HepG2 (cell line): ENCODE results near the gene PPAN. TPM values are rescaled to one million over a fixed set of nuclear protein-coding genes. Genes with fewer than 3 reads are reported as not detected.

Source experiments
- AGO1 ChIP-seq: fragments of 200-400 bp; formaldehyde crosslinking; IDR thresholded peaks from 2 replicates; pipeline ENCODE4 v1.6.1; 2017; ENCODE audit warnings: mild to moderate bottlenecking, low read depth, low read length, moderate library complexity; ENCODE audit not compliant: poor library complexity, severe bottlenecking
- ZNF333 ChIP-seq: sonication (generic); formaldehyde crosslinking; IDR thresholded peaks from 2 replicates; pipeline ENCODE4 v1.4.0; 2020; ENCODE audit warnings: mild to moderate bottlenecking, missing genetic modification reagents, borderline replicate concordance
- polyA plus RNA-seq, 8 experiments: library from polyadenylated mRNA; depleted of rRNA in 3 of 8; stranded (reverse) in 7 of 8; unstranded in 1 of 8; fragments of >200 nt; fragmentation: Illumina TruSeq in 4 of 8; extraction: Trizol in 4 of 8; gene quantifications; 2 replicates each; pipeline versions ENCODE4 v1.2.1 to v1.2.3, GENCODE V29; 2011 to 2016; ENCODE audit warnings: low read depth in 4 of 8, missing spikeins in 1 of 8, mixed read lengths in 1 of 8; ENCODE audit not compliant: insufficient read depth in 1 of 8
- total RNA-seq, 5 experiments: library from RNA; depleted of rRNA; stranded (reverse); fragments of >200 nt; fragmentation: Illumina TruSeq; extraction: Trizol; gene quantifications; 2 replicates each; pipeline ENCODE4 v1.2.3, GENCODE V29; 2016; ENCODE audit warnings: low read depth in 1 of 5
- TF ChIP-seq, protein P1 (sequence below), 2 experiments: fragments of 450-650 bp in 1 of 2; sonication (generic) in 1 of 2; formaldehyde crosslinking in 1 of 2; IDR thresholded peaks; 2 replicates each; pipeline versions ENCODE4 v1.6.1 to v1.8.0; 2016 to 2022; ENCODE audit warnings: antibody characterized with exemption in 1 of 2, mild to moderate bottlenecking in 1 of 2, missing genetic modification reagents in 1 of 2

PPAN gene
- total and polyA plus RNA-seq, 2 of the 13 experiments (the other 11 are each of a cell fraction or from before 2014, with no cell fraction given) = 36.2 to 41.9 TPM

DNA sequence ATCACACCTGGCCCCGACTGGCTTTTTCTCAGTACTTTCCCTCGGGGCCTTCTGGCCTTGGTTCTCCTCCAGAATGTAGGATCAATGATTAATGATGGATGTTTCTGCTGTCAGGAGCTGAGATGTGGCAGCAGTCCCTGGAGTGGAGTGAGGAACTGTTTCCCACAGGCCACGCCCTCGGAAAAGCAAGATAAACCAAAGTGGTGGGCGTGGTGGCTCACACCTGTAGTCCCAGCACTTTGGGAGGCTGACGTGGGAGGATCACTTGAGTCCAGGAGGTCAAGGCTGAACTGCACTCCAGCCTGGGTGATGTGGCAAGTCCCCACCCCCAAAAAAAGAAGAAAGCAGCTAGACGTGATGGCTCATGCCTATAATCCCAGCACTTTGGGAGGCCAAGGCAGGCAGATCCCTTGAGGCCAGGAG is 27.1 kb upstream of the PPAN start (continued):
- TF ChIP-seq, protein P1, sequence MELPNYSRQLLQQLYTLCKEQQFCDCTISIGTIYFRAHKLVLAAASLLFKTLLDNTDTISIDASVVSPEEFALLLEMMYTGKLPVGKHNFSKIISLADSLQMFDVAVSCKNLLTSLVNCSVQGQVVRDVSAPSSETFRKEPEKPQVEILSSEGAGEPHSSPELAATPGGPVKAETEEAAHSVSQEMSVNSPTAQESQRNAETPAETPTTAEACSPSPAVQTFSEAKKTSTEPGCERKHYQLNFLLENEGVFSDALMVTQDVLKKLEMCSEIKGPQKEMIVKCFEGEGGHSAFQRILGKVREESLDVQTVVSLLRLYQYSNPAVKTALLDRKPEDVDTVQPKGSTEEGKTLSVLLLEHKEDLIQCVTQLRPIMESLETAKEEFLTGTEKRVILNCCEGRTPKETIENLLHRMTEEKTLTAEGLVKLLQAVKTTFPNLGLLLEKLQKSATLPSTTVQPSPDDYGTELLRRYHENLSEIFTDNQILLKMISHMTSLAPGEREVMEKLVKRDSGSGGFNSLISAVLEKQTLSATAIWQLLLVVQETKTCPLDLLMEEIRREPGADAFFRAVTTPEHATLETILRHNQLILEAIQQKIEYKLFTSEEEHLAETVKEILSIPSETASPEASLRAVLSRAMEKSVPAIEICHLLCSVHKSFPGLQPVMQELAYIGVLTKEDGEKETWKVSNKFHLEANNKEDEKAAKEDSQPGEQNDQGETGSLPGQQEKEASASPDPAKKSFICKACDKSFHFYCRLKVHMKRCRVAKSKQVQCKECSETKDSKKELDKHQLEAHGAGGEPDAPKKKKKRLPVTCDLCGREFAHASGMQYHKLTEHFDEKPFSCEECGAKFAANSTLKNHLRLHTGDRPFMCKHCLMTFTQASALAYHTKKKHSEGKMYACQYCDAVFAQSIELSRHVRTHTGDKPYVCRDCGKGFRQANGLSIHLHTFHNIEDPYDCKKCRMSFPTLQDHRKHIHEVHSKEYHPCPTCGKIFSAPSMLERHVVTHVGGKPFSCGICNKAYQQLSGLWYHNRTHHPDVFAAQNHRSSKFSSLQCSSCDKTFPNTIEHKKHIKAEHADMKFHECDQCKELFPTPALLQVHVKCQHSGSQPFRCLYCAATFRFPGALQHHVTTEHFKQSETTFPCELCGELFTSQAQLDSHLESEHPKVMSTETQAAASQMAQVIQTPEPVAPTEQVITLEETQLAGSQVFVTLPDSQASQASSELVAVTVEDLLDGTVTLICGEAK (IDR thresholded peaks at IDR 0.05) = no peak
- TF ChIP-seq, protein P1 (CRISPR knock-in tag; IDR thresholded peaks at IDR 0.05) = no peak
- TF ChIP-seq AGO1 (no peak), ZNF333 (CRISPR knock-in tag) (no peak)
